Erythroblast (primary cell): ENCODE results near the gene CCRL2.

ENCODE experiments used
- DNase-seq, 2 experiments: peaks; one replicate each; lab custom pipeline; 2025; lab: John Stamatoyannopoulos, UW
- GATA1 ChIP-seq: IDR thresholded peaks from 2 replicates; pipeline ENCODE4 v1.6.1; 2011; ENCODE audit warnings: low read depth, mild to moderate bottlenecking, control low read depth, low read length, moderate library complexity
- POLR2A ChIP-seq: IDR thresholded peaks from 2 replicates; pipeline ENCODE4 v1.6.1; 2011; ENCODE audit warnings: mild to moderate bottlenecking, low read length

The CCRL2 gene

GRCh38 chr3:46440531-46441294 is 33.7 kb downstream of the CCRL2 start:
- TF ChIP-seq POLR2A (no peak), GATA1 (no peak)
- no peak for DNase-seq

- no peak for DNase-seq
- TF ChIP-seq POLR2A (no peak), GATA1 (no peak)
These were observed 35.8 kb downstream of the CCRL2 start for GRCh38 chr3:46442576-46443530.

- TF ChIP-seq POLR2A, result no peak
- TF ChIP-seq GATA1, result no peak
- DNase-seq, result no peak
These were observed 40.3 kb downstream of the CCRL2 start for GRCh38 chr3:46447228-46447985.

GRCh38 chr3:46448721-46449120 is 41.7 kb downstream of the CCRL2 start:
- TF ChIP-seq POLR2A (no peak), GATA1 (no peak)
- DNase-seq, result no peak

- peak; percentile 19 to 53 for DNase-seq
- TF ChIP-seq GATA1, result no peak
- TF ChIP-seq POLR2A, result no peak
These were observed 42.9 kb downstream of the CCRL2 start for GRCh38 chr3:46449755-46450552.

- no peak for TF ChIP-seq GATA1
- TF ChIP-seq POLR2A, result no peak
- no peak for DNase-seq
These were observed 46.6 kb downstream of the CCRL2 start for GRCh38 chr3:46453526-46454208.

GRCh38 chr3:46454209-46454595 is 47.1 kb downstream of the CCRL2 start:
- TF ChIP-seq POLR2A (no peak), GATA1 (no peak)

GRCh38 chr3:46454606-46455005 is 47.5 kb downstream of the CCRL2 start:
- no peak for DNase-seq

More at GRCh38 chr3:46454209-46454595, 47.1 kb downstream of the CCRL2 start:
- no peak for DNase-seq

GRCh38 chr3:46455231-46456115 is 48.4 kb downstream of the CCRL2 start:
- DNase-seq, result no peak

More at GRCh38 chr3:46454606-46455005, 47.5 kb downstream of the CCRL2 start:
- no peak for TF ChIP-seq GATA1
- TF ChIP-seq POLR2A, result no peak

GRCh38 chr3:46456118-46456517 is 49.1 kb downstream of the CCRL2 start:
- TF ChIP-seq GATA1 (no peak), POLR2A (no peak)
- DNase-seq, result no peak

More at GRCh38 chr3:46455231-46456115, 48.4 kb downstream of the CCRL2 start:
- no peak for TF ChIP-seq GATA1
- TF ChIP-seq POLR2A, result no peak
